B cell (primary cell): ENCODE measurements around the gene WNK2. TPM values are rescaled to one million over a fixed set of nuclear protein-coding genes. Genes with fewer than 3 reads are reported as not detected.

Source experiments
- ATAC-seq: fragments of 200-7000 bp; cut with Tn5 transposase; one replicate; pipeline ENCODE4 v1.10.0; 2021; ENCODE audit warnings: low read depth, mild to moderate bottlenecking, moderate number of reproducible peaks, moderate library complexity
- CTCF ChIA-PET: fragments of 350-600 bp; sonication (Branson Sonifier 250); formaldehyde crosslinking; loops from one replicate; lab custom pipeline; 2021; ENCODE audit warnings: antibody characterized with exemption, inconsistent platforms; lab: Charles Lee
- POLR2A ChIA-PET: fragments of 350-600 bp; sonication (Branson Sonifier 250); formaldehyde crosslinking; loops from one replicate; lab custom pipeline; 2021; ENCODE audit warnings: antibody characterized with exemption; lab: Charles Lee
- DNase-seq: peaks from one replicate; pipeline ENCODE4 v3.0.0; 2013
- H2AFZ ChIP-seq: 2 replicates; pipeline ENCODE4 v1.6.1; 2012; ENCODE audit warnings: mild to moderate bottlenecking, low read depth, low read length; ENCODE audit not compliant: insufficient read depth, poor library complexity, severe bottlenecking
- H3K27ac ChIP-seq, 2 donors: 1 replicate in 1 of 2; 2 replicates in 1 of 2; pipeline ENCODE4 v1.5.1; 2012 to 2013; ENCODE audit warnings: low read length in 2 of 2, mild to moderate bottlenecking in 2 of 2, moderate library complexity in 1 of 2
- H3K27me3 ChIP-seq, 4 experiments: fragments of 200-600 bp in 1 of 4; sonication (generic) in 1 of 4; replicated peaks in 1 of 4; 1 replicate in 2 of 4; 2 replicates in 2 of 4; pipeline versions ENCODE4 v1.6.1 to v1.7.0; 2013 to 2016; ENCODE audit warnings: low read length in 3 of 4, mild to moderate bottlenecking in 2 of 4, mixed read lengths in 1 of 4, moderate library complexity in 1 of 4; ENCODE audit not compliant: insufficient read depth in 4 of 4, control insufficient read depth in 3 of 4; ENCODE audit errors: control extremely low read depth in 1 of 4
- H3K36me3 ChIP-seq, 2 experiments: replicated peaks in 1 of 2; 1 replicate in 1 of 2; 2 replicates in 1 of 2; pipeline versions ENCODE4 v1.6.1 to v1.7.1; 2013; ENCODE audit warnings: low read length in 1 of 2; ENCODE audit not compliant: insufficient read depth in 2 of 2, control insufficient read depth in 1 of 2; ENCODE audit errors: control extremely low read depth in 1 of 2, extremely low read depth in 1 of 2
- H3K4me1 ChIP-seq, 2 donors: fragments of 200-600 bp in 1 of 2; sonication (generic) in 1 of 2; 1 replicate in 1 of 2; 2 replicates in 1 of 2; pipeline versions ENCODE4 v1.5.1 to v1.6.1; 2013 to 2017; ENCODE audit warnings: low read length in 2 of 2; ENCODE audit not compliant: control insufficient read depth in 2 of 2, insufficient read depth in 2 of 2
- H3K4me2 ChIP-seq: replicated peaks from 2 replicates; pipeline ENCODE3; 2012; ENCODE audit warnings: mild to moderate bottlenecking, low read depth, low read length; ENCODE audit not compliant: poor library complexity, severe bottlenecking
- H3K4me3 ChIP-seq, 5 experiments: fragments of 200-600 bp in 1 of 5; sonication (generic) in 1 of 5; 1 replicate in 3 of 5; 2 replicates in 2 of 5; pipeline versions ENCODE4 v1.5.1 to v1.7.0; 2011 to 2016; ENCODE audit warnings: low read length in 4 of 5, mild to moderate bottlenecking in 4 of 5, low read depth in 2 of 5, control low read depth in 1 of 5, moderate library complexity in 1 of 5; ENCODE audit not compliant: insufficient read depth in 1 of 5; ENCODE audit errors: control extremely low read depth in 1 of 5, extremely low read depth in 1 of 5
- H3K79me2 ChIP-seq: fragments of 200-600 bp; sonication (generic); one replicate; pipeline ENCODE4 v1.6.0; 2016; ENCODE audit warnings: low read length; ENCODE audit not compliant: control insufficient read depth, insufficient read depth
- H3K9ac ChIP-seq: fragments of 200-600 bp; sonication (generic); 2 replicates; pipeline ENCODE4 v1.6.1; 2017; ENCODE audit warnings: mild to moderate bottlenecking, low read length, moderate library complexity
- H3K9me3 ChIP-seq, 3 donors: one replicate each; pipeline versions ENCODE4 v1.6.1 to v1.7.1; 2013; ENCODE audit warnings: low read length in 2 of 3; ENCODE audit not compliant: control insufficient read depth in 2 of 3, insufficient read depth in 1 of 3; ENCODE audit errors: control extremely low read depth in 1 of 3
- H4K20me1 ChIP-seq: 2 replicates; pipeline ENCODE4 v1.6.0; 2012; ENCODE audit warnings: mild to moderate bottlenecking, low read length; ENCODE audit not compliant: insufficient read depth, control insufficient read depth, poor library complexity, severe bottlenecking
- H3K27ac Mint-ChIP-seq: one replicate; pipeline ENCODE4 v1.8.0; 2021; ENCODE audit warnings: mixed read lengths
- H3K27me3 Mint-ChIP-seq: one replicate; pipeline ENCODE4 v1.8.0; 2021; ENCODE audit warnings: mixed read lengths
- H3K4me1 Mint-ChIP-seq: one replicate; pipeline ENCODE4 v1.8.0; 2021; ENCODE audit warnings: mixed read lengths
- H3K4me3 Mint-ChIP-seq: one replicate; pipeline ENCODE4 v1.8.0; 2021; ENCODE audit warnings: mixed read lengths
- H3K9me3 Mint-ChIP-seq: one replicate; pipeline ENCODE4 v1.8.0; 2022; ENCODE audit warnings: mixed read lengths; ENCODE audit not compliant: insufficient read depth
- CTCF ChIP-seq: fragments of 200-600 bp; IDR thresholded peaks from one replicate; pipeline ENCODE4 v1.8.0; 2022; ENCODE audit warnings: antibody characterized with exemption, mild to moderate bottlenecking
- EZH2 ChIP-seq: IDR thresholded peaks from 2 replicates; pipeline ENCODE4 v1.6.1; 2012; ENCODE audit warnings: borderline replicate concordance, low read depth, mild to moderate bottlenecking, moderate library complexity, low read length; ENCODE audit not compliant: insufficient read depth, poor library complexity, severe bottlenecking
- WGBS: methylation state at CpG from one replicate; pipeline ENCODE4 v1.1.5; 2013; ENCODE audit warnings: missing lambda C conversion rate; ENCODE audit not compliant: insufficient coverage; 5-methylcytosine and 5-hydroxymethylcytosine counted together
- intact Hi-C: fragments of 100-400 bp; cut with micrococcal nuclease; formaldehyde crosslinking; loops from one replicate; pipeline ENCODE4 v1.10.0; 2022
- polyA plus RNA-seq: library from polyadenylated mRNA; depleted of rRNA; stranded (reverse); fragments of >200 nt; gene quantifications from 2 replicates; pipeline ENCODE4 v1.2.3, GENCODE V29; 2012
- total RNA-seq, 2 donors: library from RNA; stranded (reverse); fragments of 120-200 nt in 1 of 2; gene quantifications; 1 replicate in 1 of 2; 2 replicates in 1 of 2; pipeline versions ENCODE4 v1.2.3 to v1.2.4, GENCODE V29; 2013 to 2022

The WNK2 gene
- total and polyA plus RNA-seq, 2 donors (not counting 1 experiment from before 2014, with no cell fraction given) = 0.49 TPM; not detected in 1

- H3K27me3 ChIP-seq = no peaks in the 10 kb centered on the region
- H2AFZ ChIP-seq = no peak overlapping the region
- no peaks in the 10 kb centered on the region for H3K79me2 ChIP-seq
- H3K27ac ChIP-seq = no peak overlapping the region
- no peaks in the 10 kb centered on the region for H3K4me1 ChIP-seq
- POLR2A ChIA-PET = no interaction called here
- H3K9me3 Mint-ChIP-seq = no peaks in the 10 kb centered on the region
- H4K20me1 ChIP-seq = no peaks in the 10 kb centered on the region
- intact Hi-C loops = no loop called here
- H3K9ac ChIP-seq = no peak overlapping the region
- CTCF ChIA-PET = interaction anchor here (0.6 to 1.4 kb wide), 2 partner anchors 8 to 995 kb away, joined by 4 to 5 read pairs; no protein-coding TSS in a partner anchor
- ATAC-seq = no peak
- WGBS = 100% methylated on average over 1 of the region's 1 CpG
- H3K4me1 Mint-ChIP-seq = no peaks in the 10 kb centered on the region
- no peak overlapping the region for H3K4me3 Mint-ChIP-seq
- H3K36me3 ChIP-seq = no peaks in the 10 kb centered on the region
- H3K27ac Mint-ChIP-seq = no peak overlapping the region
- H3K9me3 ChIP-seq = no peaks in the 10 kb centered on the region
- DNase-seq = no peak
- TF ChIP-seq CTCF (no peak), EZH2 (no peak)
- H3K4me2 ChIP-seq = no peak overlapping the region
- no peak overlapping the region for H3K4me3 ChIP-seq
- peaks cover 11% of the 10 kb centered on the region for H3K27me3 Mint-ChIP-seq
Measured at GRCh38 chr9:93169444-93169843, 14.5 kb upstream of the WNK2 start.

GRCh38 chr9:93170571-93170970 lies 13.4 kb upstream of the WNK2 start:
- ChIA-PET POLR2A (no interaction called here), CTCF (no interaction called here)
- H3K9me3 Mint-ChIP-seq = no peaks in the 10 kb centered on the region
- TF ChIP-seq CTCF = no peak
- no peak for TF ChIP-seq EZH2
- peaks cover 11% of the 10 kb centered on the region for H3K27me3 Mint-ChIP-seq
- Histone ChIP-seq H3K27ac (no peak overlapping the region), H3K36me3 (no peaks in the 10 kb centered on the region), H3K4me3 (no peak overlapping the region), H3K9ac (no peak overlapping the region), H3K27me3 (no peaks in the 10 kb centered on the region), H3K9me3 (no peaks in the 10 kb centered on the region), H3K79me2 (no peaks in the 10 kb centered on the region), H3K4me2 (no peak overlapping the region), H2AFZ (no peak overlapping the region), H3K4me1 (no peaks in the 10 kb centered on the region), H4K20me1 (no peaks in the 10 kb centered on the region)
- H3K4me3 Mint-ChIP-seq = no peak overlapping the region
- no peaks in the 10 kb centered on the region for H3K4me1 Mint-ChIP-seq
- DNase-seq = no peak
- no peak for ATAC-seq
- 93% methylated on average over 5 of the region's 8 CpGs for WGBS
- no peak overlapping the region for H3K27ac Mint-ChIP-seq
- intact Hi-C loops = no loop called here
